ENCODE results near the gene ETV6.

The ETV6 gene

GRCh38 chr12:11771356-11771755 is 121.9 kb downstream of the ETV6 start:
- DNase-seq (ENCODE audit: low read depth in 2 of 3, low spot score in 1 of 3): no peak

GRCh38 chr12:11771895-11772502 is 122.5 kb downstream of the ETV6 start:
- no peak for DNase-seq (ENCODE audit: low read depth in 2 of 3, low spot score in 1 of 3)

GRCh38 chr12:11773889-11774677 is 124.6 kb downstream of the ETV6 start:
- DNase-seq (ENCODE audit: low read depth in 2 of 3, low spot score in 1 of 3): no peak

GRCh38 chr12:11774821-11775220 is 125.3 kb downstream of the ETV6 start:
- DNase-seq (ENCODE audit: low read depth in 2 of 3, low spot score in 1 of 3): no peak

GRCh38 chr12:11776316-11776715 is 126.8 kb downstream of the ETV6 start:
- DNase-seq (ENCODE audit: low read depth in 2 of 3, low spot score in 1 of 3): no peak

- no peak for DNase-seq (ENCODE audit: low read depth in 2 of 3, low spot score in 1 of 3)
Measured at GRCh38 chr12:11777451-11777850, 128.0 kb downstream of the ETV6 start.

GRCh38 chr12:11777962-11778361 is 128.5 kb downstream of the ETV6 start:
- no peak for DNase-seq (ENCODE audit: low read depth in 2 of 3, low spot score in 1 of 3)

GRCh38 chr12:11778713-11779685 is 129.5 kb downstream of the ETV6 start:
- no peak for DNase-seq (ENCODE audit: low read depth in 2 of 3, low spot score in 1 of 3)

- no peak for DNase-seq (ENCODE audit: low read depth in 2 of 3, low spot score in 1 of 3)
Measured at GRCh38 chr12:11780521-11781101, 131.1 kb downstream of the ETV6 start.

GRCh38 chr12:11782914-11783420 is 133.5 kb downstream of the ETV6 start:
- no peak for DNase-seq (ENCODE audit: low read depth in 2 of 3, low spot score in 1 of 3)

- DNase-seq (ENCODE audit: low read depth in 2 of 3, low spot score in 1 of 3): no peak
Measured at GRCh38 chr12:11785712-11786111, 136.2 kb downstream of the ETV6 start.

GRCh38 chr12:11786638-11787365 is 137.3 kb downstream of the ETV6 start:
- no peak for DNase-seq (ENCODE audit: low read depth in 2 of 3, low spot score in 1 of 3)

GRCh38 chr12:11787437-11787836 is 138.0 kb downstream of the ETV6 start:
- DNase-seq (ENCODE audit: low read depth in 2 of 3, low spot score in 1 of 3): no peak

GRCh38 chr12:11787933-11788849 is 138.7 kb downstream of the ETV6 start:
- no peak for DNase-seq (ENCODE audit: low read depth in 2 of 3, low spot score in 1 of 3)

- no peak for DNase-seq (ENCODE audit: low read depth in 2 of 3, low spot score in 1 of 3)
Measured at GRCh38 chr12:11793921-11794710, 144.6 kb downstream of the ETV6 start.

GRCh38 chr12:11794751-11795150 is 145.3 kb downstream of the ETV6 start:
- no peak for DNase-seq (ENCODE audit: low read depth in 2 of 3, low spot score in 1 of 3)

GRCh38 chr12:11795192-11795912 is 145.9 kb downstream of the ETV6 start:
- DNase-seq (ENCODE audit: low read depth in 2 of 3, low spot score in 1 of 3): no peak

GRCh38 chr12:11795913-11796459 is 146.5 kb downstream of the ETV6 start:
- DNase-seq (ENCODE audit: low read depth in 2 of 3, low spot score in 1 of 3): no peak
